Measurements from ENCODE around the gene RBMS3.

- TF ChIP-seq POLR2AphosphoS5 (IDR thresholded peaks at IDR 0.05) (no peak), POLR2A (IDR thresholded peaks at IDR 0.05) (no peak), CTCF (IDR thresholded peaks at IDR 0.05) (no peak), EP300 (IDR thresholded peaks at IDR 0.05) (no peak)
These were observed 66.5 kb downstream of the RBMS3 start for GRCh38 chr3:29347412-29347811.
